Measurements from ENCODE around the gene FBXW10B. TPM values are rescaled to one million over a fixed set of nuclear protein-coding genes. Genes with fewer than 3 reads are reported as not detected.
"Not testable (repeated sequence)": the region's sequence is repeated elsewhere in the genome, so short reads cannot be mapped to it uniquely, and the experiment has no call there.

FBXW10B gene
- total RNA-seq (0.32 and 0.76 TPM in 2 replicates), polyA plus RNA-seq (0.07 and 0.10 TPM in 2 replicates), polyA minus RNA-seq (not detected in 2 replicates)
- total RNA-seq (2013), result 0.26 TPM

GRCh38 chr17:15619331-15620058 is at the start of gene FBXW10B:
FBXW10B (minus strand) TSS chr17:15619704; CDS start chr17:15619512, 192 bp downstream.
- intact Hi-C loops (cut with micrococcal nuclease); CTCF ChIA-PET; H3K9ac ChIP-seq (ENCODE audit: low read length); H3K36me3 ChIP-seq (replicated peaks in 1 of 2; ENCODE audit: control extremely low read depth in 1 of 2, control insufficient read depth in 1 of 2, extremely low read depth in 1 of 2, insufficient read depth in 2 of 2, low read length in 1 of 2); H3K4me2 ChIP-seq (replicated peaks; ENCODE audit: low read depth, low read length, poor library complexity, severe bottlenecking); H3K79me2 ChIP-seq (ENCODE audit: control insufficient read depth, insufficient read depth, low read length); H3K27me3 ChIP-seq (replicated peaks in 1 of 4; ENCODE audit: control extremely low read depth in 1 of 4, control insufficient read depth in 3 of 4, insufficient read depth in 4 of 4, low read length in 3 of 4); H3K4me1 ChIP-seq (ENCODE audit: control insufficient read depth in 2 of 2, insufficient read depth in 2 of 2, low read length in 2 of 2); H4K20me1 ChIP-seq (ENCODE audit: control insufficient read depth, insufficient read depth, low read length, poor library complexity, severe bottlenecking); ATAC-seq (ENCODE audit: low read depth); H3K9me3 Mint-ChIP-seq (ENCODE audit: insufficient read depth); H3K27ac ChIP-seq (ENCODE audit: low read length in 2 of 2); H3K9me3 ChIP-seq (ENCODE audit: control extremely low read depth in 1 of 3, control insufficient read depth in 2 of 3, insufficient read depth in 1 of 3, low read length in 2 of 3); H2AFZ ChIP-seq (ENCODE audit: insufficient read depth, low read depth, low read length, poor library complexity, severe bottlenecking); DNase-seq; H3K27ac Mint-ChIP-seq; H3K4me1 Mint-ChIP-seq; POLR2A ChIA-PET; H3K4me3 Mint-ChIP-seq; H3K27me3 Mint-ChIP-seq; H3K4me3 ChIP-seq (ENCODE audit: control extremely low read depth in 1 of 5, extremely low read depth in 1 of 5, insufficient read depth in 1 of 5, low read depth in 2 of 5, low read length in 4 of 5): not testable (repeated sequence)
- 100% methylated on average over 3 of the region's 12 CpGs for WGBS (ENCODE audit: insufficient coverage)

- H3K9me3 Mint-ChIP-seq (ENCODE audit: insufficient read depth), result no peaks in the 10 kb centered on the region
- no peak overlapping the region for H3K9ac ChIP-seq (ENCODE audit: low read length)
- H3K4me1 ChIP-seq (ENCODE audit: control insufficient read depth in 2 of 2, insufficient read depth in 2 of 2, low read length in 2 of 2), result no peaks in the 10 kb centered on the region
- H4K20me1 ChIP-seq (ENCODE audit: control insufficient read depth, insufficient read depth, low read length, poor library complexity, severe bottlenecking), result no peaks in the 10 kb centered on the region
- H2AFZ ChIP-seq (ENCODE audit: insufficient read depth, low read depth, low read length, poor library complexity, severe bottlenecking), result no peak overlapping the region
- WGBS (ENCODE audit: insufficient coverage), result 100% methylated on average over 3 of the region's 5 CpGs
- TF ChIP-seq CTCF (IDR thresholded peaks at IDR 0.05) (no peak), EZH2 (IDR thresholded peaks at IDR 0.05; ENCODE audit: borderline replicate concordance, insufficient read depth, low read depth, low read length, poor library complexity, severe bottlenecking) (no peak)
- ChIA-PET POLR2A (no interaction called here), CTCF (no interaction called here)
- no peak overlapping the region for H3K27ac ChIP-seq (ENCODE audit: low read length in 2 of 2)
- no peak overlapping the region for H3K4me2 ChIP-seq (replicated peaks; ENCODE audit: low read depth, low read length, poor library complexity, severe bottlenecking)
- ATAC-seq (ENCODE audit: low read depth), result no peak
- H3K27ac Mint-ChIP-seq, result no peak overlapping the region
- peaks cover 7% of the 10 kb centered on the region for H3K4me1 Mint-ChIP-seq
- DNase-seq, result no peak
- H3K9me3 ChIP-seq (ENCODE audit: control extremely low read depth in 1 of 3, control insufficient read depth in 2 of 3, insufficient read depth in 1 of 3, low read length in 2 of 3), result no peaks in the 10 kb centered on the region
- no peaks in the 10 kb centered on the region for H3K36me3 ChIP-seq (replicated peaks in 1 of 2; ENCODE audit: control extremely low read depth in 1 of 2, control insufficient read depth in 1 of 2, extremely low read depth in 1 of 2, insufficient read depth in 2 of 2, low read length in 1 of 2)
- no peaks in the 10 kb centered on the region for H3K79me2 ChIP-seq (ENCODE audit: control insufficient read depth, insufficient read depth, low read length)
- no peaks in the 10 kb centered on the region for H3K27me3 Mint-ChIP-seq
- H3K4me3 ChIP-seq (ENCODE audit: control extremely low read depth in 1 of 5, extremely low read depth in 1 of 5, insufficient read depth in 1 of 5, low read depth in 2 of 5, low read length in 4 of 5), result no peak overlapping the region
- no peak overlapping the region for H3K4me3 Mint-ChIP-seq
- H3K27me3 ChIP-seq (replicated peaks in 1 of 4; ENCODE audit: control extremely low read depth in 1 of 4, control insufficient read depth in 3 of 4, insufficient read depth in 4 of 4, low read length in 3 of 4), result no peaks in the 10 kb centered on the region
- intact Hi-C loops (cut with micrococcal nuclease), result no loop called here
These were observed 44.2 kb upstream of the FBXW10B start for GRCh38 chr17:15663691-15664090.
